Activated naive CD4-positive, alpha-beta T cell treated with anti-CD3 and anti-CD28 coated beads for 36 hours (primary cell): Measurements from ENCODE around the gene TSPAN10. TPM values are rescaled to one million over a fixed set of nuclear protein-coding genes. Genes with fewer than 3 reads are reported as not detected.
"Not testable (repeated sequence)": the region's sequence is repeated elsewhere in the genome, so short reads cannot be mapped to it uniquely, and the experiment has no call there.

Experiments
- CTCF ChIA-PET: fragments of 350-600 bp; sonication (Branson Sonifier 250); formaldehyde crosslinking; loops from one replicate; lab custom pipeline; 2021; ENCODE audit warnings: antibody characterized with exemption; lab: Charles Lee
- DNase-seq: peaks from one replicate; pipeline ENCODE4 v3.0.0-alpha.2; 2020
- H3K27ac Mint-ChIP-seq: one replicate; pipeline ENCODE4 v1.8.0; 2021; ENCODE audit warnings: mild to moderate bottlenecking, mixed read lengths
- H3K27me3 Mint-ChIP-seq: one replicate; pipeline ENCODE4 v1.8.0; 2021; ENCODE audit warnings: low read depth, mixed read lengths
- H3K36me3 Mint-ChIP-seq: one replicate; pipeline ENCODE4 v1.8.0; 2021; ENCODE audit warnings: low read depth, mixed read lengths
- H3K4me1 Mint-ChIP-seq: one replicate; pipeline ENCODE4 v1.8.0; 2021; ENCODE audit warnings: low read depth, mixed read lengths
- H3K4me3 Mint-ChIP-seq: one replicate; pipeline ENCODE4 v1.8.0; 2021; ENCODE audit warnings: mild to moderate bottlenecking, moderate library complexity, mixed read lengths
- H3K9me3 Mint-ChIP-seq: one replicate; pipeline ENCODE4 v1.8.0; 2021; ENCODE audit warnings: mixed read lengths
- intact Hi-C: fragments of 100-400 bp; cut with micrococcal nuclease; formaldehyde crosslinking; loops from one replicate; pipeline ENCODE4 v1.15.1; 2023
- total RNA-seq, 2 experiments: library from RNA; stranded (reverse); gene quantifications; one replicate each; pipeline ENCODE4 v1.2.3, GENCODE V29; 2021

The TSPAN10 gene
- total RNA-seq, 2 experiments from 2014 or later, result 0.12 TPM; not detected in 1

DNA sequence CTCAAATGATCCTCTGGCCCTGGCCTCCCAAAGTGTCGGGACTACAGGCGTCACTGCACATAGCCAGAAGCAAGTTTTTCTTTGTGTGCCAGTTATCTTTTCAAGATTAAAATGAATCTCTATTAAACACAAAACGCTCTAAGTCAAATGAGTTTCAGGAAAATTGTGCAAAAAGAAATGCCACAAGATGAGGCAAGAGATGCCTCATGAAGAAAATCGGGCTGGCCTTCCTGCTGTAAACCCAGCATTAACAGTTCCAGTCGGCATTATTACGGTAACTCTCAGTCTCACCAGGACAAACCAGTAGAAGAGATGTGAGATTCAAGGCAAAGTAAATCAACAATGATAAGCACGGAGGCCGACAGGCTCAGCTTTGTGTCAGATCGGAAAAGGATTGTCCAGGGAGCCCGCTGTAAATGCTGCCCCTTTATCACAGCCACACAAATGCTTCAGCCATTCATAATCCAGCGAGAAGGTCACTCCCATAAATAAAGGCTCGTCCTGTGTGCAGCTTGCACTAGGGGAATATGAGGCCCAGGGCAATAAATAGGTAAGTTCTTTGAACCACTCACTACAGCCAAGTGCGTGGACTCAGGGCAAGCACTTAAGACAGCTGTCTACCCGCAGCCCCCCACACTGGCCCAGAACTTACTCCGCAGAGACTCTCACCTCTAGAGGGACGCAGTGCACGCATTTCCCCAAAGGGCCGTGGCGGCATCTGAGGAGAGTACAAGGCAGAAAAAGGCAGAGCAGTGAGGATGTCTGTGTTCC lies 27.3 kb upstream of the TSPAN10 start:
- CTCF ChIA-PET, result interaction anchor here (0.8 kb wide), 1 partner anchor 9 kb away, joined by 3 read pairs; no protein-coding TSS in a partner anchor
- no peak overlapping the region for H3K27ac Mint-ChIP-seq
- H3K36me3 Mint-ChIP-seq, result peaks cover 14% of the 10 kb centered on the region
- H3K27me3 Mint-ChIP-seq, result no peaks in the 10 kb centered on the region
- no peaks in the 10 kb centered on the region for H3K9me3 Mint-ChIP-seq
- H3K4me3 Mint-ChIP-seq, result no peak overlapping the region
- intact Hi-C loops, result no loop called here
- H3K4me1 Mint-ChIP-seq, result peaks cover 8% of the 10 kb centered on the region
- no peak for DNase-seq

- H3K36me3 Mint-ChIP-seq, result peaks cover 23% of the 10 kb centered on the region
- no peaks in the 10 kb centered on the region for H3K9me3 Mint-ChIP-seq
- intact Hi-C loops, result no loop called here
- no peaks in the 10 kb centered on the region for H3K27me3 Mint-ChIP-seq
- H3K4me3 Mint-ChIP-seq, result no peak overlapping the region
- H3K27ac Mint-ChIP-seq, result no peak overlapping the region
- no peak for DNase-seq
- peaks cover 26% of the 10 kb centered on the region for H3K4me1 Mint-ChIP-seq
- CTCF ChIA-PET, result interaction anchor here (1.1 kb wide), 1 partner anchor 11 kb away, joined by 3 read pairs; no protein-coding TSS in a partner anchor
Measured at GRCh38 chr17:81612172-81612970, 24.6 kb upstream of the TSPAN10 start.

DNA sequence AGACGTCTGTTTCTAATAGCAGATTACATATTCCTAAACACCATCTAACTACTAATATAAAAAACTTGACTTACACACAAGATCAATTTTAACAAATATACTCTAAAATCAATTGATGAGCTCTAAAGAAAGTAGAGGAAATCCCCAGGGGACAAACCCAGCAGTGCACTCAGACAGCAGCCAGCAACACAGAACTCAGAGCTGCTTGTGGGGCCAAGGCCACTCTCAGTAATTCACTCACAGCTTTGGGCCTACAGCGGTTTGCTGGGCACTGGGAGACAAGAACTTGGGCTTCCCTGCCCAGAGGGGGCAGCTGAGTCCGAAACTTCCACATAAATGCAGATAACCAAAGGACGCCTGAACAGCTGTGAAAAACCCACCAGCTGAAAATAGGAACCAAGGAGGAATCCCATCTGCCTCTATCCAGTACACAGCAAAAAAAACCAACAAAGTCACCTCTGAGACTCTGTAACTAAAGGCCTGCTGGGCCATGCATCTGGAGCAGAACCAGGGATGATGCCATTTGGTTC lies 21.5 kb upstream of the TSPAN10 start:
- intact Hi-C loops, result no loop called here
- CTCF ChIA-PET, result interaction anchor here (1.7 kb wide), 1 partner anchor 14 kb away, joined by 8 read pairs; no protein-coding TSS in a partner anchor
- no peak overlapping the region for H3K4me3 Mint-ChIP-seq
- no peak overlapping the region for H3K27ac Mint-ChIP-seq
- peaks cover 26% of the 10 kb centered on the region for H3K4me1 Mint-ChIP-seq
- no peaks in the 10 kb centered on the region for H3K27me3 Mint-ChIP-seq
- peaks cover 28% of the 10 kb centered on the region for H3K36me3 Mint-ChIP-seq
- no peak for DNase-seq
- no peaks in the 10 kb centered on the region for H3K9me3 Mint-ChIP-seq

DNA sequence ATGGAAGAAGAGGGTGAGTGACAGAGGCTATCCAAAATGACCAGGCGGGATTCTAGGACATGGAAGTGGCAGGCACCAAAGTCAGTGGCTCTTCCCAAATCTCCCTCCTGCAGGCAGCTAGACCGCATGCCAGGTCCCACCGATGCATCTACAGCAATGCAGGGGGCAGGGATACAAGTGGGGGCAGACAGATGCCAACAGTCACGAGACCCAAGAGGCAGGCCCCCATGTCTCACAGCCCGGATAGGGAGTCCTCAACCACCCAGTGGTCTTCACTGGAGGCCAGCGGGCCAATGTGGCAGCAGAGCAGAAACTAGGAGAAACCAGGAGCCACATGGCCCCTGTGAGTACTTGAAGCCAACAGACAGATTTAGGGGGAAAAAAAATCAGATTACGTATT lies 20.1 kb upstream of the TSPAN10 start:
- peaks cover 26% of the 10 kb centered on the region for H3K4me1 Mint-ChIP-seq
- no peak overlapping the region for H3K27ac Mint-ChIP-seq
- no peaks in the 10 kb centered on the region for H3K9me3 Mint-ChIP-seq
- H3K36me3 Mint-ChIP-seq, result peaks cover 39% of the 10 kb centered on the region
- CTCF ChIA-PET, result interaction anchor here (1.0 kb wide), 1 partner anchor 16 kb away, joined by 3 read pairs; no protein-coding TSS in a partner anchor
- H3K27me3 Mint-ChIP-seq, result no peaks in the 10 kb centered on the region
- DNase-seq, result no peak
- intact Hi-C loops, result no loop called here
- no peak overlapping the region for H3K4me3 Mint-ChIP-seq

DNA sequence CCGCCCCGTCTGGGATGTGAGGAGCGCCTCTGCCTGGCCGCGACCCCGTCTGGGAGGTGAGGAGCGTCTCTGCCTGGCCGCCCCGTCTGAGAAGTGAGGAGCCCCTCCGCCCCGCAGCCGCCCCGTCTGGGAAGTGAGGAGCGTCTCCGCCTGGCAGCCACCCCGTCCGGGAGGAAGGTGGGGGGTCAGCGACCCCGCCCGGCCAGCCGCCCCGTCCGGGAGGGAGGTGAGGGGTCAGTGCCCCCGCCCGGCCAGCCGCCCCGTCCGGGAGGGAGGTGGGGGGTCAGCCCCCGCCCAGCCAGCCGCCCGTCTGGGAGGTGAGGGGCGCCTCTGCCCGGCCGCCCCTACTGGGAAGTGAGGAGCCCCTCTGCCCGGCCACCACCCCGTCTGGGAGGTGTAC lies 18.7 kb upstream of the TSPAN10 start:
- intact Hi-C loops, H3K4me3 Mint-ChIP-seq, H3K9me3 Mint-ChIP-seq, DNase-seq, H3K27ac Mint-ChIP-seq, H3K27me3 Mint-ChIP-seq: not testable (repeated sequence)
- CTCF ChIA-PET, result interaction anchor here (0.7 kb wide), 1 partner anchor 50 kb away, joined by 3 read pairs; no protein-coding TSS in a partner anchor
- Mint-ChIP-seq H3K4me1 (peaks cover 26% of the 10 kb centered on the region), H3K36me3 (peaks cover 40% of the 10 kb centered on the region)

DNA sequence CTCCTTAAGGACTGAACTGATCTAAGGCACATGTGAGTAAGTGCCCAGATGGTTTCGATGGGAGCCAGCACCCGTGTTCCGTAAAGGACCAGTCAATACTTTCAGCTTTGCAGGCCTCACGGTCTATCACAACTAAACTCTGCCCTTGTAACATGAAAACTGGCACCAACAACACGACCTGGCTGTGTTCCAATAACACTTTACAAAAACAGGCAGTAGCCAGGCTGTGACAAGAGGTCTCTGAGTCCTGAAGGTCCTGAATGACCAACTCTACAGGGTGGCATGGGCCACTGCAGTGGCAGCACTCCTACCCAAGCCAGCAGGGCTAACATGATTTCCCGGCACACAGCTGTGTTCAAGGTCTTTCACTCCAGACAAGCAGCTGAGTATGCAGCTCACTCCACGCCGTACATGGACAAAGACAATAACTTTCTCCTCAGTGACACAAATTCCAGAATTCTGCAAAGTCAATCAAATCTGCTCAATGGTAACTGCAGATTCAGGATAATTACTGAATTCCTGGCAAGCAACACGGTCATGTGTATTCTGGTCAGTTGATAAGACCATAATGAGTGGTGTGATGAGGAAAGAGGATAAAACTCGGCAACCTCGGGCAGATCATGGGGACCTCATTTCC lies 15.4 kb upstream of the TSPAN10 start:
- Mint-ChIP-seq H3K27ac (no peak overlapping the region), H3K27me3 (no peaks in the 10 kb centered on the region), H3K36me3 (peaks cover 51% of the 10 kb centered on the region), H3K9me3 (no peaks in the 10 kb centered on the region), H3K4me3 (no peak overlapping the region), H3K4me1 (peaks cover 7% of the 10 kb centered on the region)
- DNase-seq, result no peak
- CTCF ChIA-PET, result interaction anchor here (1.3 kb wide), 1 partner anchor 21 kb away, joined by 4 read pairs; no protein-coding TSS in a partner anchor
- intact Hi-C loops, result no loop called here

DNA sequence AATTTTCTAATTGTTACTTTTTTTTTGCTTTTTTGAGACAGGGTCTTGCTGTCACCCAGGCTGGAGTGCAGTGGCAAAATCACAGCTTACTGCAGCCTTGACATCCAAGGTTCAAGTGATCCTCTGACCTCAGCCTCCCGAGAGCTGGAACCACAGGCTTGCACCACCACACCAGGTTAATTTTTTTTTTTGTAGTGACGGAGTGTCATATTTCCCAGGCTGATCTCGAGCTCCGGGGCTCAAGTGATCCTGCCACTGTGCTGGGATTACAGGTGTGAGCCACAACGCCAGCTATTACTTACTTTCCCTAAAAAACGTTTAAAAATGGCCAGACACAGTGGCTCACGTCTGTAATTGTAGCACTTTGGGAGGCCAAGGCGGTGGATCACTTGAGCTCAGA lies 6.7 kb upstream of the TSPAN10 start:
- Mint-ChIP-seq H3K4me3 (no peak overlapping the region), H3K27ac (no peak overlapping the region), H3K27me3 (no peaks in the 10 kb centered on the region), H3K36me3 (peaks cover 44% of the 10 kb centered on the region), H3K9me3 (no peaks in the 10 kb centered on the region), H3K4me1 (peaks cover 19% of the 10 kb centered on the region)
- intact Hi-C loops, result no loop called here
- CTCF ChIA-PET, result interaction anchor here (0.7 to 3.0 kb wide), 3 partner anchors 29 to 212 kb away, joined by 3 to 12 read pairs (median 7); no protein-coding TSS in a partner anchor
- no peak for DNase-seq

- CTCF ChIA-PET, result interaction anchor here (3.0 kb wide), 1 partner anchor 30 kb away, joined by 12 read pairs; no protein-coding TSS in a partner anchor
- Mint-ChIP-seq H3K27ac (no peak overlapping the region), H3K27me3 (no peaks in the 10 kb centered on the region), H3K4me3 (no peak overlapping the region), H3K36me3 (peaks cover 34% of the 10 kb centered on the region), H3K4me1 (peaks cover 27% of the 10 kb centered on the region), H3K9me3 (no peaks in the 10 kb centered on the region)
- no peak for DNase-seq
- intact Hi-C loops, result no loop called here
Measured at GRCh38 chr17:81631482-81631881, 5.5 kb upstream of the TSPAN10 start.

- intact Hi-C loops, result no loop called here
- peak overlapping the region; percentile 30 for H3K27ac Mint-ChIP-seq
- no peak for DNase-seq
- peak overlapping the region; percentile 93 for H3K4me3 Mint-ChIP-seq
- CTCF ChIA-PET, result no interaction called here
- H3K36me3 Mint-ChIP-seq, result peaks cover 6% of the 10 kb centered on the region
- no peaks in the 10 kb centered on the region for H3K9me3 Mint-ChIP-seq
- peaks cover 29% of the 10 kb centered on the region for H3K4me1 Mint-ChIP-seq
- no peaks in the 10 kb centered on the region for H3K27me3 Mint-ChIP-seq
Measured at GRCh38 chr17:81635431-81635830, 1.6 kb upstream of the TSPAN10 start.

DNA sequence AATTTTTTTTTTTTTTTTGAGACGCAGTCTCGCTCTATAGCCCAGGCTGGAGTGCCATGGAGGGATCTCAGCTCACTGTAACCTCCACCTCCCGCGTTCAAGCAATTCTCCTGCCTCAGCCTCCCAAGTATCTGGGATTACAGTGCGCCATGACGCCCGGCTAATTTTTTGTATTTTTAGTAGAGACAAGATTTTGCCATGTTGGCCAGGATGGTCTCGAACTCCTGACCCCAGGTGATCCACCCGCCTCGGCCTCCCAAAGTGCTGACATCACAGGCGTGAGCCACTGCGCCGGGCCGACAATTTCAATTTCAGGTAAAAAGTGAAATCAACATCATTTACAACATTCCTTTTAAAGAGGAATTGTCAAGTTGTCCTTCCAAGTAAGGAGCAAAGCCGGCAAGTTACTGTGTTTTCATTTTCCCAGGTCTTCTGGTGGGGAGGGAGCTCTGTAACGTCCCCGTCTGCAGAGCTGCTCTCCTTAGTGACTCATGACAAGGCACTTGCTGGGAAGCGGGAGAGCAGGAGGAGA lies 957 bp upstream of the TSPAN10 start:
- no peaks in the 10 kb centered on the region for H3K9me3 Mint-ChIP-seq
- H3K36me3 Mint-ChIP-seq, result peaks cover 4% of the 10 kb centered on the region
- H3K27me3 Mint-ChIP-seq, result no peaks in the 10 kb centered on the region
- no peak for DNase-seq
- H3K4me1 Mint-ChIP-seq, result peaks cover 29% of the 10 kb centered on the region
- peak overlapping the region; percentile 93 for H3K4me3 Mint-ChIP-seq
- H3K27ac Mint-ChIP-seq, result peak overlapping the region; percentile 79
- CTCF ChIA-PET, result no interaction called here
- intact Hi-C loops, result loop anchor here (2.0 kb wide), 1 partner anchor 31 kb away; the partner anchor contains the start of genes CCDC137 and OXLD1

DNA sequence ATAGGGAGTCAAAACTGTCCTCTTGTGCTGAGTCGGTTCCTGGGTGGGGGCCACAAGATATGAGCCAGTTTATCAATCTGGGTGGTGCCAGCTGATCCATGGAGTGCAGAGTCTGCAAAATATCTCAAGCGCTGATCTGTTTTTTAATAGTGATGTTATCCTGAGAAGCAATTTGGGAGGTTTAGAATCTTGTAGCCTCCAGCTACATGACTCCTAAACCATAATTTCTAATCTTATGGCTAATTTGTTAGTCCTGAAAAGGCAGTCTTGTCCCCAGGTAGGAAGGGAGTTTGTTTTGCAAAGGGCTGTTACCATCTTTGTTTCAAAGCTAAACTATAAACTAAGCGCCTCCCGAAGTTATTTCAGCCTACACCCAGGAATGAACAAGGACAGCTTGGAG lies 1.7 kb downstream of the TSPAN10 start:
- intact Hi-C loops, result no loop called here

More for the DNA sequence above, 1.7 kb downstream of the TSPAN10 start:
- Mint-ChIP-seq H3K36me3 (peaks cover 1% of the 10 kb centered on the region), H3K27ac (no peak overlapping the region), H3K4me3 (no peak overlapping the region), H3K27me3 (no peaks in the 10 kb centered on the region), H3K4me1 (peaks cover 20% of the 10 kb centered on the region), H3K9me3 (no peaks in the 10 kb centered on the region)
- no peak for DNase-seq
- CTCF ChIA-PET, result no interaction called here
